ENCODE results near the gene NCF2.

The NCF2 gene

DNA sequence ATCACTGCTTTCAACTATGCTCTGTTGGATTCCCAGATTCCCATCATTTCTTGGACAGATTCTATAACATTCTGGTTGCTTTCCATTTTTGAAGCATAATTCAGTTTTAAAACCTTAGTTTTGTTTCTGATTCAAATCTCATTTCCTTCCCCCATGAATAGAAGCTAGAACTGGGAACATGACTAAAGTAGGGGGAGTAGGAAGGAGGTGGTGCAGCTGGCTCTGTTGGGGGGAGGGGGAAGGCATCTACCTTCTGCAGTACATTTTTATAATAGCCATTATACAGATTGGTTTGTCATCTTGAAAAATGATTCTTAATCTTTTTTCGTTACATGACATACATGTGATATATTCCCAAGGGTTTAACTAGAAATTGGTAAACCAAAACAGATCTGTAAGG, 69.9 kb downstream of the NCF2 start:
- no peak for DNase-seq (ENCODE audit: low read depth in 1 of 2, low spot score in 1 of 2)
- no peak for TF ChIP-seq JUND (IDR thresholded peaks at IDR 0.05; ENCODE audit: low read depth)
- in situ Hi-C loops (cut with HindIII; ENCODE audit: low pct_unique_long_range_greater_than_20kb, low sequenced_read_pairs), result no loop called here

DNA sequence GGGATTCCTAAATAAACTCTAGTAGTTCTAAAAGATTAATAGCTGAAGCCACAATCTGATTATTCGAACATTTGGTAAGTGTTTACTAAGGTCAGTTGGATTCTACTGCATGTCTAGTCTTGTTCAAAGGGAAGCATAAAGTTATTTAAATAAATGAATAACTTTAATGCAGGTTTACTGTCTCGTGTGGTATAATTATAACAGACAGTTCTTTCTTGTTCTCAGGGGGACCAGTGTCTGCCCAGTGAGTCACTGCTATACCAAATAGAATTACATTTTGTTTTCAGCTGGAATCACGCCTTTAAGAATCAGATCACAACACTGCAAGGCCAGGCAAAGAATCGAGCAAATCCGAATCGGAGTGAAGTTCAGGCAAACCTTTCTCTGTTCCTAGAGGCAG, 72.9 kb downstream of the NCF2 start:
- in situ Hi-C loops (cut with HindIII; ENCODE audit: low pct_unique_long_range_greater_than_20kb, low sequenced_read_pairs), result no loop called here
- TF ChIP-seq JUND (IDR thresholded peaks at IDR 0.05; ENCODE audit: low read depth), result no peak
- DNase-seq (ENCODE audit: low read depth in 1 of 2, low spot score in 1 of 2), result no peak

DNA sequence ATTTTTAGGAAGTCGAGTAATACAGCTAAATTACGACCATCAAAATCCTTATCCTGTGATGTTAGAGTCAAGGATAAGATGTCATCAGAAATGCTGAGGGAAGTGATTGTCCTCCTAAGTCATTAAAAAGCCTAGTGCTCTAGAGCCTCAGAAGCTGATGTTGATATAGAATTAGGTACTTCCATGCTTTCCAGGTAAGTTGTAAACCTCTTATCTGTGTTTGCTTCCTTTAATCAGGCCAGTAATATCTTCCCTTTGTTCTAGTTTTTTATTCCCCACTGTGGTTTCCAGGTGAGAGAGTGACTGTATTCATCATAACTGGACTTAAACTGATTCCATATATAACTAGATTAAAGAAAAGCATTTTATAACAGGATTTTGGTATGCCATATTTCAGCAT, 73.5 kb downstream of the NCF2 start:
- TF ChIP-seq JUND (IDR thresholded peaks at IDR 0.05; ENCODE audit: low read depth), result no peak
- in situ Hi-C loops (cut with HindIII; ENCODE audit: low pct_unique_long_range_greater_than_20kb, low sequenced_read_pairs), result no loop called here
- no peak for DNase-seq (ENCODE audit: low read depth in 1 of 2, low spot score in 1 of 2)

DNA sequence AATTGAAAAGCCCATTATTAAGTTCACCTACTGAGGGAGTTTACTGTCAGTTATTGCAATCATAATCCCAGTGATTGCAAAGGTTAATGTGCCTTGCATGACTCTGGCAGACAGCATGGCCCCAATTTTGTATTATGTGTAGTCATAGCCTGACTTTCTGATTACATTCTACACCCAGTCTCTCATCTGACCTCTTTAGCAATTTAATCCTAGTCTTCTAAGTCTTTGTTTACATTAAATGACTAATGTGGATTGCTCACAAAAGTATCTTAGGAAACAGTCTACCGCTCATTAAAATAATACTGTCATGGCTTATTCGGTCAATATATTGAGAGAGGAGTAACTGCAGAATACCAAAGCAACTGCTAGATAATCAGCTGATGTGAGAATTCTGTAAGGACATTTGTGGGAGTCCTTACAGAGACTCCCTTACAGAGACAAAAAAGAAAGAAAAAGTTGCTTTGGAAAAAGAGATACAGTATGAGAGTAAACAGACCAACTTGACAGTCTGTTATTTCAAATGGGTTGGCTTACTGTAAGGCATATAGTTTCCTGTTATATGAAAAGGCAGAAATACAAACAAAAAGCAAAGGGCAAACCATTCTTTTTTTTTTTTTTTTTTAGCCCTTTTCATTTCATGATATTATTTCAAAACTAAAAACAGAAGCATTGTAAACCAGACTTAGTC, 75.1 kb downstream of the NCF2 start:
- TF ChIP-seq JUND (IDR thresholded peaks at IDR 0.05; ENCODE audit: low read depth), result no peak
- in situ Hi-C loops (cut with HindIII; ENCODE audit: low pct_unique_long_range_greater_than_20kb, low sequenced_read_pairs), result no loop called here
- DNase-seq (ENCODE audit: low read depth in 1 of 2, low spot score in 1 of 2), result no peak

DNA sequence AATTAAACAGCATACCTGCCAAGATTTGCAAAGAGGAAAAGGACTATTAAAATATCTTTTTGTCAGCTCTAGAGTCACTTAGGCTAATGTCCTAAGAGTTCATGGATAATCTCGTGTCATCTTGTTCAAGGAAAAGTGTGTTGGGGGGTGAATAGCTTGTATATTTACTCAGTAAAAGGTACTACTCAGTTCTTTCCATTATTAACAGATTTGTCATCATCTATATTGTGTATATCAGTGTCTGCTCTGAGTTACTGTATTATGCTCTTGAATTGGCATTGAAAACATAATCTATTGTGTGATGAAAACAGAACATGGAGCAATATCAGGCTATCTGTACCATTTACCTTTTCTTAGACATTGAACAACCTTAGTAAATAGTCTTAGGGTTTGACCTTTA, 76.0 kb downstream of the NCF2 start:
- in situ Hi-C loops (cut with HindIII; ENCODE audit: low pct_unique_long_range_greater_than_20kb, low sequenced_read_pairs), result no loop called here
- DNase-seq (ENCODE audit: low read depth in 1 of 2, low spot score in 1 of 2), result no peak
- TF ChIP-seq JUND (IDR thresholded peaks at IDR 0.05; ENCODE audit: low read depth), result no peak

DNA sequence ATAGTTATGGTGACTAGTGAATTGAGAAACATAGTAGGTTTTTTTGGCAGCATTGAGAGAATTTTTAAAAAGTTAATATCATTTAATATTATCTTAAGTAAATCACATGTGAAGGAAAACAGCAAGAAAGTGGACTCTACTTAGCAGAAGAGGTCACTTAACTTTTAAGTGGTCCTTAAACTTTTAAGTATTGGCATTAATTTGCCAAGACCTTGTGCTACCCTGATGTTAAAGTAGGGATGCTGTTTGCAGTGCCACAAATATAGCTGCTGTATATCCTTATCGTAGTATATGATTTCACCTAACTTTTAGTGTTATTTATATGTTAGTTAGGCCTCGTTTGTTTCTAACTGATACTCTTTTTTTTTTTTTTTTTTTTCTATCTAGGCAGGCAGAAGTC, 77.8 kb downstream of the NCF2 start:
- TF ChIP-seq JUND (IDR thresholded peaks at IDR 0.05; ENCODE audit: low read depth), result no peak
- in situ Hi-C loops (cut with HindIII; ENCODE audit: low pct_unique_long_range_greater_than_20kb, low sequenced_read_pairs), result no loop called here
- no peak for DNase-seq (ENCODE audit: low read depth in 1 of 2, low spot score in 1 of 2)

DNA sequence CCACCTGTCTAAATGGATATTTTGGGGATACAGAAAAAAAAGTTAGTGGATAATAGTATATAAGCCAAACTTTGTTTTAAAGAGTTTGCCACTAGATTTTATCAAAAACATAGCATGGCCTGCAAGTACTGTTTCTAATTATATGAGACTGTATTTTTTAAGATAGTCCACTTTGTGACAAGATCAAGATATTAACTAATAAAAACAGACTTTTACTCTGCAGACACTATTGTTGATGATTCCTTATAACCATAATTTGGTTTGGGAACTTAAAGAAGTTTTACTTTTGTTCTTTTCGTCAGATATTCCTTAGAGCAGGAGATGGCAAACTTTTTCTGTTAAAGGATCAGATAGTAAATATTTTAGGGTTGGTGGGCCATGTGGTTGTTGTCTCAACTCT, 81.6 kb downstream of the NCF2 start:
- in situ Hi-C loops (cut with HindIII; ENCODE audit: low pct_unique_long_range_greater_than_20kb, low sequenced_read_pairs), result no loop called here
- no peak for DNase-seq (ENCODE audit: low read depth in 1 of 2, low spot score in 1 of 2)
- no peak for TF ChIP-seq JUND (IDR thresholded peaks at IDR 0.05; ENCODE audit: low read depth)

DNA sequence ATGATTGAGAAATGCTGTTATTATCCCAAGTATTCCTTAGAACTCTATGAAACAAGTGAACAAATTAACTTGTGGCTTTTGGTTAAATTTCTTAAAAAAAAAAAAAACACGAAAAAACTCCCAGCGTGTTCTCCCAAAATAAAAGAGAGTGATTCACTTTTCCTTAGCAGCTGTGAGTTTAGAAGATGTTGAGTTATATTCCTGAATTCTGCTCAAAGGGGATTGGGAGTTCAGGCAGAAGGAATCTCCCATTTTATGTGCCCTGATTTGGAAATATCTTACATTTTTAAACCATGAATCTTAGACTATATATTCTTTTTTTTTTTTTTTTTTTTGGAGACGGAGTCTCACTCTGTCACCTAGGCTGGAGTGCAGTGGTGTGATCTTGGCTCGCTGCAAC, 83.7 kb downstream of the NCF2 start:
- no peak for TF ChIP-seq JUND (IDR thresholded peaks at IDR 0.05; ENCODE audit: low read depth)
- in situ Hi-C loops (cut with HindIII; ENCODE audit: low pct_unique_long_range_greater_than_20kb, low sequenced_read_pairs), result no loop called here
- DNase-seq (ENCODE audit: low read depth in 1 of 2, low spot score in 1 of 2), result no peak

All from T47D (cell line).